Measurements from ENCODE around the gene SDK2.

Gene SDK2

DNA sequence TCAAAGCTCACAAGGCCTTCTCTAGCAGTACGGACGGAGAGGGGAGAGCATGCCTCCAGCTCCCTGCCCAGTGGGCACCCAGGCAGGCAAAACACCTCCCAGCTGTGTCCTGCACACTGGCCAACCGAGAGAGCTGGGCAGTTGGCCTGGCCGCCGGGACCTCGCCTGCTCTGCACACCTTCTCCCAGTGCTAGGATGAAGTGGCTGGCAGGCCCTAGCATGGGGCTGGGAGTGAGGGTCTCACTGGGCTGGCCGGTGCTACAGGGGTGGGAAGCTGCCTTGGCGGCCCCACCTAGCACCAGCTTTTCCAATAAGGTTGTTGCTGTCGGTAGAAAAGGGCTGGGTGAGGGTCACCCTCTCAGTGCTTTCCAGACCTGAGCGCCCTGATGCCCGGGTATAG is 60.2 kb downstream of the SDK2 start:
- no peak for DNase-seq

DNA sequence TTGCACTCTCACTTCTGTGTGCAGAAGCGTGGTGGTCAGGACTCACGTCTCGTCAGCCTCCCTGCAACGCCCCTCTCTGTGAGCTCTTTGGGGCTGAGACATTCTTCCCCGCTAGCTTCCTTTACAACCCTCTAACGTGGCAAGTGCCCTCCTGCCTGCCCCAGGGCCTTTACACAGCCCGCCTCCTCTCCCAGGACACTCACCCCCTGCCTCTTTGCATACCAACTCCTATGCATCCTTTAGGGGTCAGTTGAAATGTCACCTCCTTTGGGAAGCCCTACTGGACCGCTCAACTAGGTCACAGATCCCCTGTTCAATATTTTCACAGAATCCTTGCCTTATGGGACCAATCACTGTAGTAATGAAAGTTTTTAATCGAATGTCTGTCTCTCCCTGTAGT is 61.4 kb downstream of the SDK2 start:
- DNase-seq, result no peak

DNA sequence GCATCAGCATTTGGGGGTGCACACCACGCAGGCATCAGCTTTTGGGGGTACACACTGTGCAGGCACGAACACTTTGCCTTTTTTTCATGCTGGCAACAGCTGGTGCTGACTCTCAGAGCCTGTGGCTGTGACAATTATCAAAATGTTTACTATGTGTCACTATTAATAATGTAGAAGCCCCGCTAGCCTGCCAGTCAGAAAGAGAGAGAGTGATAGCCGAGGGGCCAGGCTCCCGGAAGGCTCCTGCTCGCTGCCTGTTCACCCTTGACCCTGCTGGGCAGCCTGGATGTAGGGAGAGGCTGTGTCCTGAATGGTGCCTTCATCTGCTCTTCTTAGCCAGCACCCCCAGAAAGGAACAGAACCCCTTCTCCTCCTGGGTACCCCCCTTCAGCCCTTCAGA is 61.9 kb downstream of the SDK2 start:
- no peak for DNase-seq

DNA sequence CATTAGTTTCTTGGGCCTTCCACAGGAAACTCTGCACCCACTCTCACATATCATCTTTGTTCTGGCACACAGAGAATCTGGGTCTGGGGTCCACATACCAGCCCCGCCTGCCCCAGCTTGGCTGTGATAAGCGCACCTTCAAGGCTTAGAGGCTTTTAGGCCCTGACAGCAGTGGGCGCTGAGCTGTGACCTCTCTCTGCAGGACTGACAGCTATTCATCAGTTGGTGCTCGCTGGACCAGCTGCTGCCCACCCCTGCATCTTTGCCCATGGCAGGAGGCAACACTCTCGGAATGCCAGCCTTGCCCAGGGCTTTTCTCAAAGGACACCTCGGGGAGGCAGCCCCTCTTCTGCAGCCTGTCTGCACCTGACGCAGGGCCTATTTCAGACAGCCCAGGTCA is 62.9 kb downstream of the SDK2 start:
- no peak for DNase-seq

DNA sequence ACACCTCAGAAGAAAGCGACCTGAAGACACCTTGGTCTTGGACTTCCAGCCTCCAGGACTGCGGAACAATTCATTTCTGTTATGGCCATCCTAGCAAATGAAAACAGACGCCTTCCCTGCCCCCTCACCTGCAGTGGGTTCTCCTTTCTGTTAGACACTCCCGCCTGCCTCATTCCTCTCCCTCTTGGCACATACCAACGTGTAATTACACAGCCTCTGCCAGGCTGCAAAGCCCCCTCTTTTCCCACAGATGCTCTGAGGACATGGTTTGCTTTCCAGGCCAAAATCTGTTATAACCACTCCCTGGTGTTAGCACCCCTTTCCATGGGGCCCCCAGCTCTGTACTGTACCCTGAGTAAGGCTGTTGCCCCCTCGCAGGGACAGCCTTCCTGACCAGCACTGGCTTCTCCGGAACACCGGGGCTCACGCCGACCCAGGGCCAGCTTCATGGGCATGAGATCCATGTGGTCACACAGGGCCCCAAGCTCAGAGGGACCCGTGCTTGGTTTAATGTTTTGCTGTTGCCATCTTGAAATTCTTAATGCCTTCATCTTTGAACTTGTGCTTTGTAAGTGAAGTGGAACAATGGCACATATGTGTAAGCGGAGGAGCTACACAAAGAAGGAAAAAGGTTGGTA is 64.1 kb downstream of the SDK2 start:
- no peak for DNase-seq

DNA sequence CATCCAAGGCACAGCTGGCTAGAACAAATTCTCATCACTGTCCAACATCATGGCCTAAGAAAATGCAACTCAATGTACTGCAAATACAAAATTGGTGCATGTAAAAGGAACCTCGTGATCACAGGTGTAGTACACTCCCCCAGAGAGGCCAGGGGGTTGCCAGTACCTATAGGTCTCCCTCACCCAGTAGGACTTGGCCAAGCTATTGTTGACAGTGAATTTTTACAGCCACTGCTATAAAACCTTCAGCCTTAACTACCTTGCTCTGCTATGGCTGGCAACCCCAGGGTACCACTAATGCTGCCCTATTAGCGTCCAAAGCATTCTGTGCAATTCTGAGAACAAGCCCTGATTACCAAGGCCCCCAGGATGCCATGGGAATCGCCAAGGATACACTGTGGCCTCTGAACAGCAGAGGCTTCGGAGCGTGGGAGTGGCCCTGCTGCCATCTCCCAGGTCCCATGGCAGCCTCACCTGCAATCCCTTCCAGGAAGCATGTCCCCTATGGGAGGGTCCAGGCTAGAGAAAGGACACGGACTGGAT is 67.6 kb downstream of the SDK2 start:
- no peak for DNase-seq

DNA sequence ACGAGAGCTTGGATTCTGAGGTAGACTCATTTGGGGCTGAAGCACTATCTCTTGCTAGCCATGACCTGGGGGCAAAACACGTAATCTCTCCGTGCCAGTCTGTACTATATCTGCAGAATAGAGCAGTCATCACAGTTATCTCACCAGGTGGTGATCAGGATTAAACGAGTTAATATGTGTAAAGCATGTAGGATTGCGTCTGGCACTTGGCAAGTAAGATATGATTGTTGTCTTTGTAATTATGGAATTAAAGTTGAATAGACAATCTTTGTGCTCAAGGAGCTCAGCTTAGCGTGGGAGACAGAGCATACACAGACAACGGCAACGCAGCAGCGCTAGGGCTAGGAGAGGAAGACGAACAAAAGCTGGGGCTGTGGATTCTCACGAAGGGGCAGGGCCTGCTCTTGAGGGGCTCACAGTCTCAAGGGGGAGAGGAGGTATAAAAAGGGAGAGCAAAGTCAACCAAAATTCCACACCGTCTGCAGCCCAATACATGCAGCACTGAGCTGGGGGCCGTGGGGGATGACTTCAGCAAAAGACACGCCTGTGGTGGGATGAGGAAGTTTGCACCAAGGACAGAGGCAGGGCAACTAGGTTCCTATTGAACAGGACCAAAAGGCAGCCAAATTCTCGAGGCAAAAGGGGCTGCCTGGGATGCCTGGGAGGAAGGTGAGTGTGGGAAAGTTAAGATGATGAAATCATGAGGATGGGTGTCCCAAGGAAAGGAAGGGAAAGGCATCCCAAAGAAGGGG is 68.6 kb downstream of the SDK2 start:
- no peak for DNase-seq

DNA sequence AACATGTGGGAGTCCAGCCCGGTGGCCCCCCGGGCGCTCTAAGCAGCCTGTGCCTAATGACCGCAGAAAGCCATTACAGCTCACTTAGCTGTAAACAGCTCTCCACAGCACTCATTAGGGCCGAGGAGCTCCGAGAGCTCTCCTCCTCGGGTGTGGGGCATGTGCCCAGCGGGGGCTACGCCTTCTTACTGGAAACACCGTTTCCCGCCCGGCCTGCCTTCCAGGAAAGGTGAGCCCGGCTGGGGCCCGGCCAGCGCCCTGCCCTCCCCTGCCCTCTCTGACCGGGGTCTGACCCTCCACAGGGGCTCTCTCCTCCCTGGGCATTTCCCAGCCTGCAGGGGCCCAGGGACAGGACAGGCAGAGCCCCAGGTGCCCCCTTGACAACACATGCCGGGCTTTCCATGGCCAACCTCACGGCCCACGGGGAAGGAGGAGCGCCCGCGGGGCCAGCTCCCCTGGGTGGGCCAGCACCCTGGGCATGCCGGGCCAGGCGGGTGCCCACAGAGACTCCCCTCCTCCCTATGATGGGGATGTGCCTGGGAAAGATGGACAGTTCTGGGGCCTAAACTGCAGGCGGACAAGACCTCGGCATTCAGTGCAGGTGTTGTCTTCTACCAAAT is 72.6 kb downstream of the SDK2 start:
- no peak for DNase-seq

DNA sequence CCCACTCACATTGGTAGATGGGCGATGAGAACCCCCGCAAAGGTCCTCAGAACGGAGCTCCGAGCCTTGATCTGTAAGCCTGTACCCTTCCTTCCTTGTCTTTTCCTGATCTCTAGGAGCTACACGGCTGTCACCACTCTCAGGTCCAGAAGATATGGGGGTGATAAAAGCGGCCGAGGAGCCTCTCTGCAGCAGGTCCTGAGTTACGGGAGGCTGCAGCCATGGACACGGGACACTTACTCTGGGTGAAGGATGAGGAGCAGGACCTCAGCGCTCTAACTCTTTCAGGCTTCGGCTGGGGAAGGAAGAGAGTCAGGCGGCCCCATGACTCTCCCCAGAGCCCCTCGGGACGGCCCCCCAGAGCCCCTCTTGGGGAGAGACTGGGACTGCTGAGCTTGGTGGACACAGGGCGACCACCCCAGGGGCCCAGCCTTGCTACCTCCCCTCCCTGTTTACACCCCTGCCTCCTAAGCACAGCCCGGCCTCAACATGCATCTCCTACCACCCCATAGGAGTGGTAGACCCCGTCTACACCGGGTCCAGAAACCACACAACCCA is 74.4 kb downstream of the SDK2 start:
- DNase-seq, result no peak

DNA sequence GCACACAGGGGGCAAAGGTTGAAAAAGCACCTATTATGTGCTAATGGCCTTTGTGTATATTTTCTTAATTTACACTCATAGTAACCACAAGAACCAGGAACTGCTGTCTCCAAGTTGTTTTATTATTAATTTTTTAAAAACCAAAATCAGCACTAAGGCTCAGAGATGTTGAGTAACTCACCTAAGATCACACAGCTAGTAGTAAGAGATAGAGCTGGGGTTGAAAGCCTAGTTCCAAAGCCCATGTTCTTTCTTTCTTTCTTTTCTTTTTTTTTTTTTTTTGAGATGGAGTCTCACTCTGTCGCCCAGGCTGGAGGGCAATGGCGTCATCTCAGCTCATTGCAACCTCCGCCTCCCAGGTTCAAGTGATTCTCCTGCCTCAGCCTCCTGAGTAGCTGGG is 75.3 kb downstream of the SDK2 start:
- no peak for DNase-seq

DNA sequence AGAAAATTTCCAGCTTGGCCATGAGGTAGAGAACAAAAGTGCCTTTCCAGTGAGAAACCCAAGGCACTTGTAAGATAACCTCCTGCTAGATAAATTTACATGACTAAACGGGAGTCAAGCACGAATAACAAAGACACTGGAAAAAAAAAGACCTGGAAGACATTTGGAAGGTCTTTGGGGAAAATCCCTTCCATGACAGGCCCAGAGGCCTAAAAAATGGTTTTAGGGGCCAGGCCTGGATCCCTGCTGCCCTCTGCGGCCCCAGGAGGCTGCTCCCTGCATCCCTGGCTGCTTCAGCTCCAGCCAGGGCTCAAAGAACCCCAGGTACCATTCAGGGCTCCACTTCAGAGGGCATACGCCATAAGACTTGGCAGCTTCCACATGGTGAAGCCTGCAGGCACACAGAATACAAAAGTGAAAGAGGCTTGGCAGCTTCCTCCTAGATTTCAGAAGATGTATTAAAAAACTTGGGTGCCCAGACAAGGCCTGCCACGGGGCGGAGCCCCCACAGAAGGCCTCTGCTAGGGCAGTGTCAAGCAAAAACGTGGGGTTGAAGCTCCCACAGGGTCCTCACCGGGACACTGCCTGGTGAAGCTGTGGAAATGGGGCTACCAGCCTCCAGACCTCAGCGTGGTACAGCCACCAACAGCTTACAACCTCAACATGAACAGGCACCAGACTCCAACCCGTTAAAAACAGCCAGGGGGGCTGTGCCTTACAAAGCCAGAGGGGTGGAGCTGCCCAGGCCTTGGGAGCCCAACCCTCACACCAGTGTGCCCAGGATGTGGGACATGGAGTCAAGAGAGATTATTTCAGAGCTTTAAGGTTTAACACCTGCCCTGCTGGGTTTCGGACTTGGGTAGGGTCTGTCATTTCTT is 77.1 kb downstream of the SDK2 start:
- peak; percentile 5 to 29 for DNase-seq

DNA sequence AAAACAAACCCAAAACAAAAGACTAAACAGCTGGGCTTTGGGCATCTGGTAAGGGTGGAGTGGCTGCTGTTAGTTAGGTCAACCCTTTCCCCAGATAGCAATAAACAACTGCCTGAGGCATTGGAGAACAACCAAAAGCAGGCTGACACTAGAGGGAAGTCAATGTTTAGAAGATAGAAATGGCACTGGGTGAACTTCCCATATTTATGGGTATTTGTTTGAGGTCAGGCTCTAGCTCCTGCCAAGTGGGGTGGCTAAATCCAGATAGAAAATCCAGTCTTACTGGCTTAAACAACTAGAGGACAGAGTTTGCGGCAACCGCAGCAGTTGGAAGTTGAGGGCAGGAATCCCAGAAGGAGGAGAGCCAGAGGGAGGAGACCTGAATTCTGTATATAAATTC is 79.4 kb downstream of the SDK2 start:
- no peak for DNase-seq

DNA sequence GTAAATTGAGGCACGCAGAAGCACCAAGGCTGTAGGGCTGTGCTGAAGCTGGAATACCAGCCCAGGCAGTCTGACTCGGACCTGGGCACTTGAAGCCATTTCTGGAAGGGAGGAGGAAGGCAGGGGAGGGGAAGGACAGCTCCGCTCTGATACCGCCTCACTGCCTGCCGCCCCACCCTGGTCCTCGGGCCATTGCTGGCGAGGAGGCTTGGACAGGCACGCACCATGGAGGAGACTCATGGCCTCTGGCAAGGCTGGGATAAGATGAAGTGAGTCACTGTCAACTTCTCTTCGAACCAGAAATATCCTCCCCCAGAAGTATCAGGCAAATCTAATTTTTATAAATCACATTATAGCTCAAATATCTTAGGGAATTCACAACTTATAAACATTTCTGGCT is 81.3 kb downstream of the SDK2 start:
- no peak for DNase-seq

DNA sequence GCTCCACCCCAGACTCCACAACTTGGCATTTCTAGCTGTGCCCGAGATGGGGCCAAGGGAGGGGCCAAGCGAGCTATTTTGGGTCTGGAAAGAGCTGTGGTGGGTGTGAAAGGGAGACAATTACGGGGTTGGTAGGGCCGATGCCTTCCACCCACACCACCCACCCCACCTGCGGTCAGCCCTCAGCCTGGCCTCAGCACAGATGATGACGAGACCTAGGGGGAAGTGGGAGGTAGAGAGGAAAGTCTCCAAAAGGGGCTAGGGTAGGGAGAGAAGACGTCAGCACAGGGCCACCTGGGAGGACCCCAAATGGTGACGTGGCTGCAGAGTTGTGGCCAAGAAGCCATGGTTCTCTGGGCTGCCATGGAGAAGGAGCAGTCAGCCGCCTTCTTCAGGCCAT is 83.1 kb downstream of the SDK2 start:
- peak in 1 of 2 donors; percentile 4 for DNase-seq

DNA sequence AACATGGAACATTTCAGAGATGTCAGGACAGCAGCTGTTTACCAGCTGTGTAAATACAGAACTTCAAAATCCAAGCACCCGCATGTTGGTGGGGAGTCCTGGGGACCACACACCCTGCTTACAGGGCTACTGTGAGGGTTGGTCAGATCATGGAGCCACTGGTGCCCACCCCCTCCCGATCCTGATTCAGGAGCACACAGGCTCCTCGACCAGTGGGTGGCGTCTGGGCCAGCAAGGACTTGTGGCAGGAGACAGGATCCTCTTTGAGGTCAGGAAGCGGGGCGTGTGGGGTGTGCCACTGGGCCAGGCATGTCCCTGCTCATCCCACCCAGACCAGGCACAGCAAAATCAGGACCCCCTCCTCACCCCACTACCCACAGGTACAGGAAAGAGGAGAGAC is 83.6 kb downstream of the SDK2 start:
- no peak for DNase-seq

DNA sequence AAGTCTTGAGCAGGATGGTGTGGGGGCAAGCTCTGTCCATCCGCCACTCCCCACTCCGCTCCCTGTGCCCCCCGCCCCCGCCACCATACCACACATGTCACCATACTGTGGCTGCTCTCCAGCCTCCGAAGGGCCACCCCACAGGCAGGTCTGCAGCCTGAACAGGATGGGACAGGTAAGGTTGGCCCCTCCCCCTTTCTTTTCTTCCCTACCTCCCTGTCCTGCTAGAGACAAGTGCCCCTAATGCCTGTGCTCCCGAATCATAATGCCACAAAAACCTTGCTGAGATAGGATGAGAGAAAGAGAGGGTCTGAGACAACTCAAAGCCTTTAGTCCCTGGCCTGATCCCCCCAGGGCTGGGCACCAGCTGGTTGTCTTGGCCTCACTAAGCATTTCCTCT is 84.7 kb downstream of the SDK2 start:
- no peak for DNase-seq

DNA sequence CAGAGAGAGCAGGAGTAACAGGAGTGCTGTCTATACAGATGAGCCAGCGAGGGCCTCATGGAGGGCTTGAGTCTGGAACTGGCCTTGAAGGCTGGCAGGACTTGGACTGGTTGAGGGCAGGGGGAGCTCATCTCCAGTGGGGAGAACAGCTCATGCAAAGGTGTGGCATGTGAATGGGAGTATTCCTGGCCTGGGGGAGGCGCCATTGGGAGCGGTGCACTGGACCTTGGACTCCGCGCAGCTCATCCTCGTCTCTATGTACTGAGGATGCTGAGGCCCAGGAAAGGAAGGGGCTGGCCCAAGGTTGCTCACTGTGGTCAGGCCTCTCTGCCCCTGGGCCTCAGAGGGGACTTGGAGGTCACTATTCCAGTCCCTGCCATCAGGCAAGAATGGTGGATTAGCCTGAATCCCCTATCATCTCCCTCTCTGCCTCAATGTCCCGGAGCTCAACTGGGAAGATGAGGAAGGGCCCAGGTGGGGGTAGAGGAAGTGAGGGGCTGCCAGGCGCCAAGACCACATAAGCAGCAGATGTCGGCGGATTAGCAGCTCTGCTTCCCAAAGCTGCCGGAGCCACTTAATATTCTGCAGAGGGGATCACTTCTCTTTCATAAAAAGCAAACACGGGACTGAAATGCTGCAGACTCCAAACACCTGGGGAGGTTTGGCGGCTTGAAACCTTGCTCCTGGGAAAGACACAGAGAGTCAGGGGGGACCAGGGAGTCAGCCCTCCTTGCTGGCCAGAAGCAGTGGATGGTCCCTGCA is 88.9 kb downstream of the SDK2 start:
- DNase-seq, result no peak

DNA sequence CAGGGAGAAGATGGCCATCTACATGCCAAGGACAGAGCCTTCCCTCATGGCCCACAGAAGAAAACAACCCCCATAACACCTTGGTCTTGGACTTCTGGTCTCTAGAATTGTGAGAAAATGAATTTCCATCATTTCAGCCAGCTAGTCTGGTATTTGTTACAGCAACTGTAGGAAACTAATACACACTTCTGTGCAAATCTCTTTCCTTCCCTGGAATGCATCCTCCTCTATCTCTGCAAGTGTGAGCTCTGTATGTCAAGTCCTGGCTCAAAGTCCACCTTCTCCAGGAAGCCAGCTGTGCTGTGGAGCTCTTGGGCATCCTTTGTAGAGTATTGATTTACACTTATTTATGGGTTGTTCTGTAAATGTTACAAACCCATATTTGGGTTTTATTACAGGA is 89.7 kb downstream of the SDK2 start:
- DNase-seq, result no peak

DNA sequence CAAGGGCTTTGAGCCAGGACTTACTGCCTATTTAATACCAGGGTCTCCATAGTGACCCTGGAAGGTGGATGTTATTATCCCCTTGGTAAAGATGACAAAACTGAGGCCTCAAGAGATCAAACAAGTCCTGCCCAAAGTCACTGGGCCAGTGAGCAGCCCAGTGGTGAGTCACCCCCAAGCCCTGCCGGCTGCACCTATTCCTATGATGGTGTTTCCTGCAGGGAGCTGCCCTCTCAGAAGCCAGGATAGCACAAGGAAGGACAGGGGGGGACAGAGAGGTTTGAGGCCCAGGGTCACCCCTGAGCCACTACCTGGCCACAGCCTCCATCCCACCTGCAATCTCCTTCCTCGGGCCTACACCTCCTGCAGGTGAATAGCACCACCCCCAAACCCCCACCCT is 90.9 kb downstream of the SDK2 start:
- no peak for DNase-seq

DNA sequence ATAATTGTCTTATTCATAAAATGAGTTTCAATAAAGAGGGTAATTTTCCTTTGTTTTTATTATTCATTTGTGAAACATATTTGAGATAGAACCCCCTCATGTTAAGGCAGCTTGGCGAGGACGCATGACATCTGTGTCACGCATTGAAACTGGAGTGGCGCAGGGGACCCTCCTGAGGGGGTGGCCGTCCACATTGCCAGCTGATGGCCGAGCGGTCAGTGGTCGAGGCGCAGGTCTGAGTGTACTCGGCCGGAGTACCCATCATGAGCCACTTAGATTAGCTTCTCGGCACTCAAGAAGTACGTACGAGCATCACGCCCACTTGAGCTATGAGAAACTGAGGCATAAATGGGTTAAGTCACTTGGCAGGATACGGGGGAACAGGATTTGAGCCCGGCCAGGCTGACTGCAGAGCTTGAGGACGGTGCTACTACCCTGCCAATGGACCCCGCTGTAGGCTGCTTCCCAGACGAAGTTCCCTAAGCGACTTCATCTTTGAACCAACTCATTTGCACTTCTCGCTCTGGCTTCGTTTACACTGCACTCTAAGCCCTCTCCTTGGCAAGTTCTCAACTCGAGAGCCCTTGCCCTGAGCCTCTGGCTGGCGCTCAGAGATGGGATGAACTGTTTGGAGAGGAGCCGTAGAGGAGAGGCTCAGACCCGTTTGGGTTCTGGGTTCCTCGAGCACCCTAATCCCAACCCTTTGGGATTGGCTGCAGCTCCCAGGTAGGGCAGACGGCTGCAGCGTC is 91.8 kb downstream of the SDK2 start:
- no peak for DNase-seq

DNA sequence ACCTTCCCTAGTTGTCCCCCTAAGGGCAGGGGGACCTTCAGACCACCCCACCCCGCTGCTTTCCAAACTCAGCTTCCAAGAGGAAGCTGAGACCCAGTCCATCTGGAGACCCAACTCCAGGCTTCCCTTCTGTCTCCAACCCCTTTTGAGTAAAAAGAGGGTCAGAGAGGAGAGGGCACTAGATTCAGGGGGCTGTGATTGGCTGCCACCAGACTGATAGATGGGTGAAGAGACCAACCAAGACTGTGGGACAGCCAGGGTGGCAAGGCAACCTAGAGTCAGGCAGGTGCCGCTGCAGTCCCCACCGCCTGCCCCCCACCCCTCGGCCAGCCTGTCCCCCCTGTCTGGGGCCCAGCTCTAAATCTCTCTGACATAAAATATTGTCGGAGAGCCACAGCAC is 92.5 kb downstream of the SDK2 start:
- DNase-seq, result peak in 1 of 2 donors; percentile 19

All from CD4-positive, alpha-beta T cell treated with Interleukin-1 beta for 1 hour (primary cell).